Raji (cell line): Measurements from ENCODE around the gene IKZF4.

Source experiments
- POLR2A ChIP-seq: IDR thresholded peaks from 2 replicates; pipeline ENCODE4 v1.6.1; 2011; ENCODE audit warnings: low read depth, low read length, control low read depth; ENCODE audit not compliant: insufficient read depth

Gene IKZF4

DNA sequence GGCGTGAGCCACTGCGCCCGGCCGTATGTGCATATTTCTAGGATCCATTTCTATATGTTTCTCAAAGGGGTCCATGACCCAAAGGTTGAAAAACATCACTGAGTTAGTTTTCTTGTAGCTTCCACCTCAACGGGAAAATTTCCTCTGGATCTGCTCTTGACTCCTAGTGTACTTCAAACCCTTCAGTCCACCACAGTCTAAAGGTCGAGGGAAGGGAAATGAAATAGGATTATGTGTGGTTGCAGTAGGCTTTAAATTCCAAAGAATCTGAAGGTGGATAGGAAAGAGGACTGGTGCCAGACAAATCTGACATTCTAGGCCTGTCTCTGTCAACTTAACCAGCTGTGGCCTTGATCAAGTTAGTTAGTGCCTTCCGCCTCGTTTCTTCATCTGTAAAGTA lies 25.5 kb upstream of the IKZF4 start:
- TF ChIP-seq POLR2A: no peak

DNA sequence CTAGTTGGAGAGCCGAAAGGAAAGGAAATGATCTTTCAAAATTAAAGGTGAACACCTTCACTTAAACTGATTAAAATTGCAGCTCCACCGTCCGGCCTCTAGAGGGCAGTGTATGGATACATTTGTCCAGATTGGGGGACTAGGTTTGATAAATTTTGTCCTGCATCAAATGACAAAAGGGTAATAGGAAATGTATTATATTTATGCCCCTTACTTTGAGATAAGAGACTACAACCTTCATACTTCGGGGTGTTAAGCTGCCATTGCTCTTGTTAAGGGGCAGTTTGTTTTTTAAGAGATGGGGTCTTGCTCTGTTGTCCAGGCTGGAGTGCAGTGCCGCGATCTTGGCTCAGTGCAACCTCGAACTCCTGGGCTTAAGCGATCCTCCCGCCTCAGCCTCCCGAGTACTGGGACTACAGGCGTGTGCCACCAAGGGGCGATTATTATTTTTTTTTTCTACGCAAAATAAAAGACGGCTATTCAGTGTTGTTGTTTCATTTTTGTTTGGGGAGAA lies 24.6 kb upstream of the IKZF4 start:
- no peak for TF ChIP-seq POLR2A

DNA sequence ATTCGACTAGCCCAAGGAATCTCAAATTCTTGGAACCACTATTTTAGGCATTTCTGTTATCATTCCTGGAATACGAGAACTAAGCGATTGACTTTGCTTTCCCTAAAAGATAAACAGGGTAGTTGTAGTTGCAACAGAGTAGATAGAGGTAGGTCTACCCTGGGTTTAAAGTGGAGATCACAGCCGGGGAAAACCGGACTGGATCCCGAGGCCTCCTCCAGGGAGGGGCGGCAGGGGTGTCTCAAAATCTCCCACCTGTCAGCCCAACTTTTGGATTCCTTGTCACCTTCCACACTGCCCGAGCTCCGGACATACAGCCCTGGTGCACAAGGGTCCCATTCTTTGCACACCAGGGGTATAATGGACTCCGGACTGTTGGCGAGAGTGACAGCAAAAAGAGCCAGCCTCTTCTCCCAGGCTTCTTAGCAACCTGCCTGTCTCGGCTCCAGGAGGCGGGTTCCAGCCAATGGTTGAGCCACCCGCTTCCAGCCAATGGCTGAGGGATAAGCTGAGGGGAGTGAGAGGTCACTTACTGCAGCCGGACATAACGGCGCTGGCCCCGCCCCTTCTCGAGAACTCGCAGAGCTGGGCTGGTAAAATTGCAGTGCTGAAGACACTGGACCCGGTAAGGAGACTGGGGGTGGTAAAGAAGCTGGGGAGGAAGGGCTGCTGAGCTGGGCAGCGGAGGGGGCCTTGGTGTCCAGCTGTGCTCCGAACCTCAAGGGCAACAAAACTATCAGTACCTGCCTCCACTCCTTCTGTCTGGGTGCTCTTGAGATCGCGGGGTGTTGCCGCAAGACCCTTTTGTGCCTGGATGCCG lies 23.9 kb upstream of the IKZF4 start, which contains the start of gene SUOX:
TSS of gene SUOX (plus strand) at position 562 of the 820 bp plus-strand sequence. CDS start 4,946 bp downstream, outside the sequence.
- TF ChIP-seq POLR2A: no peak

DNA sequence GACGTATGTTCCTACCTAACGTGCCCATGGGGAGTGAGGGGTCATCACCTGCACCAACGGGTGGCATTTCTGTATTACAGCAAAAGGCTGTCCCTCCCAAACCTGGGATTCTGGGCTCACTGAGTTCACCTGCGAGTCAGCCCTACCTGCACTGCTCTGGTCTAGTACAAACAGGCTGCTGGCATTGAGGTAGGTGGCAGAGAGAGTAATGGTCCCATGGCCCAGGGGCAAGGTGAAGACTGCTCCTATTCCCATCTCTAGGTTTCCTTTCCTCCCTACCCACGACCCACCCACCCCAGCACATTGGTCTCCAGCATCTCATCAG lies 23.3 kb upstream of the IKZF4 start:
- no peak for TF ChIP-seq POLR2A

DNA sequence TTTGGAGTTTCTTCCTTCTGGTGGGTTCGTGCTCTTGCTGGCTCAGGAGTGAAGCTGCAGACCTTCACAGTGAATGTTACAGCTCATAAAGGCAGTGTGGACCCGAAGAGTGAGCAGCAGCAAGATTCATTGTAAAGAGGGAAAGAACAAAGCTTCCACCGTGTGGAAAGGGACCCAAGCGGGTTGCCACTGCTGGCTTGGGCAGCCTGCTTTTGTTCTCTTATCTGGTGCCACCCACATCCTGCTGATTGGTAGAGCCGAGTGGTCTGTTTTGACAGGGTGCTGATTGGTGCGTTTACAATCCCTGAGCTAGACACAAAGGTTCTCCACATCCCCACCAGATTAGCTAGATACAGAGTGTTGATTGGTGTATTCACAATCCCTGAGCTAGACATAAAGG lies 21.3 kb upstream of the IKZF4 start:
- TF ChIP-seq POLR2A: peak; percentile 33; the same call in 1 of the 2 replicates

DNA sequence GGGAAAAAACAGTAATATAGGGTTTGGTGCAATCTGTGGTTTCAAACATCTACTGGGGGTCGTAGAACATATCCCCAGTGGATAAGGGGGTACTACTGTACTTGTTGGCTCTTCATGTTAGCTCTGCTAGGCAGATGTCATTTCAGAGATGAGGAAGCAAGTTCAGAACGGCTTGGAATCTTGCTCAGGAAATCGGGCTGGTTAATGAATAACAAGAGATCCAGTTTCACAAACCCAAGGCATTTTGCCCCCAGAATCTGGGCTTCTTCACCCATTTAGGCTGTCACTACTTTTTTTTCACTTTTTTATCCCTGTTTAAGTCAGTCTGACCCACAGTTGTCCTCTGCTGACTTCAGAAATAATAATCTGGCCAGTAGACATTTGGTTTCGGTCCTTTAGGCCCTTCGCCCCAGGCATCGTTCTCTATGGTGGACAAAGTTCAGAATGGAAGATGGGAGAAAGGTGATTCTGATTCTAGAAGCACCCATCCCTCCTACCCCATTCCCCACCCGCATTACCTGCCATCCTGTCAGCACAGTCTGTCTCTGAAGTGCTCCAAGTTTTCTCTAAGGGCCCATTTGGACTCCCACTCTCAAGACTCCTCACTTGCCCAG lies 19.2 kb upstream of the IKZF4 start:
- TF ChIP-seq POLR2A: no peak

DNA sequence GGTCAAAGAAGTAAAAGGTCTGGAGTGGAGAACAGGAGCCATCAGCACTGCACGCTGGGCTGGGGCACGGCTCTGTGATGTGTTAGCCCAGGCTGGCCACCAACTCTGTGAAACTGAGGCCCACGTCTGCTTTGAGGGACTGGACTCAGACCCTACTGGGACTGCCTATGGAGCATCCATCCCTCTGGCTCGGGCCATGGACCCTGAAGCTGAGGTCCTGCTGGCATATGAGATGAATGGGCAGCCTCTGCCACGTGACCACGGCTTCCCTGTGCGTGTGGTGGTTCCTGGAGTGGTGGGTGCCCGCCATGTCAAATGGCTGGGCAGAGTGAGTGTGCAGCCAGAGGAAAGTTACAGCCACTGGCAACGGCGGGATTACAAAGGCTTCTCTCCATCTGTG lies 16.6 kb upstream of the IKZF4 start:
- TF ChIP-seq POLR2A: no peak

DNA sequence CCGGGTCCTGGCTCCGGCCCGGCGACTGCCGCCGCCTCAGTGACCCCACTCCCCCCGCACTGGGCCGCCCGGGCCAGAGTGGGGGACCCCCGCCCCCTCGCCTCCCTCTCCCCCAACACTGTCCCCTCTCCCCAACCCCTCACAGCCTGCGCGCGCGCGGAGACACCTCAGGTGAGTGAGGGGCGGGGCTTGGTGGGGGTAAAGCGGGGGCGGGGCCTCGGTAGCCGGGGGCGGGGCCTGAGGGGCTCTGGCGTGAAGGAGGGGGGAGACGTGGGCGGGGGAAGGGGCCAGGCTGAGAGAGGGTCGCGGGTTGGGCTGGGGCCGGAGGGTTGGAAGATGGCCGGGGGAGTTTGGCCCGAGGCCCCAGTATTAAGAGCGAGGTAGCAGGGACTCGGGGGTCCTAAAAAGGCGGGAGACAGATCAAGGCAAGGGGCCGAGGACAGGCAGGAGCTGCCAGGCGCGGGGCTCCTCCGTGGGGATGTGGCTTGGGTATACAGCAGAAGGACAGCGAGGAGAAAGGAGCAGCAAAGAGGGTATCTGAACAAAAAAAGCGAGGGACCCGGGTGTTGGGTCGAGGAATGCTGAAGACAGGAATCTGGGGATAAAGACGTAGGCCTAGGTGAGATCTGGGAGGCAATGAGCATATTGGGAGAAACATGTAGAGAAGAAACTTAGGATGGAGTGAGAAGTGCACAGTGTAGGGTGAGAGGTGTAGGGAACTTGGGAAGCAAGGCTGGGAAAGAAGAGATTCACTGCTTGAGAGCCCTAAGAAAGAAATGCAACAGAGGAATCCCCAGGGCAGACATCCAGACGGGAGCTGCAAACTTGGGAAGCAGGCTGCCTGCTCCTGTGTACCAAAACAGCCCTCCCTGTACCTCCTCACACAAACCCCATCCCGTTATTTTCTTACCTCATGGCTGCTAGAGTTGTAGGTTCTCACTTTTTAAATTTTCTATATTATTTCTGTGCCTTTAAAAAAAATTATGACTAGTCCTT lies 13.0 kb upstream of the IKZF4 start:
- peak; percentile 19; the same call in 1 of the 2 replicates for TF ChIP-seq POLR2A

DNA sequence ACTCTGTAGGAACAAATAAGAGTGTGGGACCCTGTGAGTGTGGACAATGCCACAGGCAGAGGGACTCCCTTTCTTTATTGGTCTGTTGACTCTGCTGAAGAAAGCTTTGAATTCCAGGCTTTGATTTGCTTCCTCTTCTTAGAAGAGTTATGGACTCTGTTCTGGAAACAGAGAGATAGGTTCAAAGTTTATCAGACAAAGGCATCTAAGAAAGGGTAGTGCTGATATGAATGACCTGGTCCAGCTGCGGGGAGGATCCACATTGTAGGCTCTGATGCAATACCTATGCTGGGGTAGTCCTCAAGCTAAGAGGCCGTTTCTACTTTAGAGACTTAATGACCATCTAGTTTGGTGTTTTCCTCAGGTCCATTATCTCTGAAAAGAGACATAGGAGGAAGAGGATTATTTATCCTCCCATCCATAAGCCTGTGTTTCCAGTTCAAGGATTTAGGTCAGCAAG lies 10.7 kb upstream of the IKZF4 start:
- no peak for TF ChIP-seq POLR2A

DNA sequence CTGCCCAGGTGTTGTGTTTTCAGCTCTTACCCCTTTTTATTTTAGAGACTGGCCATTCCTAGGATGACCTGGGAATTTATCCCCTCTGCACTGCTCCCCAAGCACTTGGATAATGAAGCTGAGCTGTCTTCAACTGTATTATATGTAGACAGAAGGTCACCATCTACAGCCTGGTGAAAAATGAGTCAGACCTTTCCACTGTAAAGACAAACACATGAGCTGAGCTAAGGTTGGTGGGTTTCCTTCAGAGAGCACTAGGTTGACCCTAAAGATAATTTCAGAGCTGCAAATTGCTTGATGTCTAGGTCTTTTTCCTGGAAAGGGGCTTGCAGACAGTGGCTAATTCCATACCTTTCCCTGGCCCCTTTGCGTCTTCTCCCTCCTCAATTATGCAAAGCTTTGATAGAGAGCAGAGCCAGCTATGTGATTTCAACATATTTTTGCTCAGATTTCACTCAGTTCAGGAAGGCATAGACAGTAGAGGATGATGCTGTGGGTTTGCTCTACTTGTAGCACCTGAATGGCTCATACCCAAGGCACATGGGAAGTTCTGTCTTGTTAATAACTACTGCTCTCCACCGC lies 9.2 kb upstream of the IKZF4 start:
- no peak for TF ChIP-seq POLR2A

DNA sequence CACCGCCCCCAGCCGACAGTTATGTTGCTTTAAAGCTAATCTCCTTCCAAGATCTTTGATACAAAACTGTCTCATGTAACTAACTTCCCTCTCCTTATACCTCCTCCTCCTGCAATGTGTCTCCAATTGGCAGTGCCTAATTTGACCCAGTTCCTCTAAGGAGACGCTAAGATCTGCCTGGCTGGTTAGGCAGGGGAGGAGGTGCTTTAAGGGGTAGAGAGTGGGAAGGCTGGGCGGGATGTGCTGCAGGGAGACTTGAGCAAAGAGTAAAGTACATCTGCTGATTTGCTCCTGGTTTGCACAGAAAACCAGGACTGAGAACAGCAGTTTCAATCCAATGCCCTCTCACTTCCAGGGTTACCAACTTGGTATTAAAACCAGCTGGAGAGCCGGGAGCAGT lies 7.4 kb upstream of the IKZF4 start:
- TF ChIP-seq POLR2A: no peak

DNA sequence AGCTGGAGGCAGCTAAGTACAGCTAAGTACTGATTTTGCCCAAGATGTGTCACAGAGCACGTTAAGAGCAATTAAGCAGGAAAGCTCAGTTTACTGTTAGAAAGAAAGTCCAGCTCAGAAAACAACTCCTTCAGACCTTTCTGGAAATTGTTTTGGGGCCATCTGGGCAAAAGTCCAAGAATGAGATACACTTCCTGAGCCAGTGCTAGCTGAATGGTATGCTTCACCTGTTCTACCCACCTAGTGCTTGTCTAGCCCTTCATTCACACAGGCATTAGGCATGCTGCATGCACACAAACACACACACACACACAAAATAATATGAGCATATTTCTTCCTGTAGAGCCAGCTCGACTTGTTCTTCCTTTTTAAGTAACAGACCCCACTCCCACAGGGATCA lies 6.6 kb upstream of the IKZF4 start:
- no peak for TF ChIP-seq POLR2A

DNA sequence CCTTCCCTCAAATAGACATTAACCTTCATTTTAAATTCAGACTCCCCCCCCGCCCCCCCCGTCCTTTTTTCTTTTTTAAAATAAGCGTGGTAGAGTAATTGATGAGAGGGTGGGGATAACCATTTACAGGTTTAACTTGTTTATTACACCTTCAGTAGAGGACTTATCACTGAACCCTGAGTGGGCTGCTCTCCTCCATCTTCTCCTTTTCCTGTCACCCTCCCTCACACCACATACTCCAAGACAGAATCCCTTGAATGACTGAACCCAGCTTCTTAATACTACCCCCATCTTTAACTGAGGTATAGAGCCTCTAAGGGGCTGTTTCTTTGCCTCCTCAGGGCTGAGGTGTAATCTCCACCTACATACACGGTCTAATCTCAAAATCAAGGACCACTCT lies 3.7 kb upstream of the IKZF4 start:
- no peak for TF ChIP-seq POLR2A

DNA sequence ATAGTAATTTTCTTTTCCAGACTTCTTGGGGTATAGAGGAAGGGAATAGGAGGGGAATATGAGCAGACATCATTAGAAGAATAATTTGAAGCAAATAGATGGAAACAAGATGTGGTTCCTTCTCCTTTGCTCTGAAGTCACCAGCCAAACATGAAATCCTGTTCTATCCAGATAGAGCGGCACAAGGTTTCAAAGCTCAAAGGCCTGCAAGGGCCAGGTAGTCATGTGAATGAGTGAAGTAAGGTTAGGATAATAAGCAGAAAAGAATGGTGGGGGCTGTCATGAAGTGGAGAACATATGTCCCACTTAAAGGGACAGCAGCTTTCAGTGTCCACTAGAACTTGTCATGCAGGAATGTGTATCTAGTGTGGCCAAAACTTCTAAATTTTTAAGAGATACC lies 2.5 kb upstream of the IKZF4 start:
- TF ChIP-seq POLR2A: no peak
